ENCODE results near the gene ZNF148.

ZNF148 gene

DNA sequence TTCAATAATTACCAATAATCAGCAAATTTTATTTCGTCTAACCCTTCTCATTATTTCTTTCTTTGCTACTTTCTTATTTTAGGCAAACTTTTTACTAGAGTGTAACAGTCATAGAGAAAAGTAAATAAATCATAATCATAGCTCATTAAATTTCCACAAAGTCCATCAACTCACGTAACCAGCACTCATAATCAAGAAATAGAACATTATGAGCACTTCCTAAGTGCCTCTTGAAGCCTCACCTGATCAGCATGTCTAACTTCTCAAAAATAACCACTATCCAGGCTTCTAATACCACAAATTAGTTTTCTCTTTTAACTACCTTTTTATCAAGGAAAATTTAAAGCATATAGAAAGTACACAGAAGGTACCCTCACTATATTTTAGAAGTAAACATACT, 124.2 kb downstream of the ZNF148 start:
- TF ChIP-seq, protein P1, sequence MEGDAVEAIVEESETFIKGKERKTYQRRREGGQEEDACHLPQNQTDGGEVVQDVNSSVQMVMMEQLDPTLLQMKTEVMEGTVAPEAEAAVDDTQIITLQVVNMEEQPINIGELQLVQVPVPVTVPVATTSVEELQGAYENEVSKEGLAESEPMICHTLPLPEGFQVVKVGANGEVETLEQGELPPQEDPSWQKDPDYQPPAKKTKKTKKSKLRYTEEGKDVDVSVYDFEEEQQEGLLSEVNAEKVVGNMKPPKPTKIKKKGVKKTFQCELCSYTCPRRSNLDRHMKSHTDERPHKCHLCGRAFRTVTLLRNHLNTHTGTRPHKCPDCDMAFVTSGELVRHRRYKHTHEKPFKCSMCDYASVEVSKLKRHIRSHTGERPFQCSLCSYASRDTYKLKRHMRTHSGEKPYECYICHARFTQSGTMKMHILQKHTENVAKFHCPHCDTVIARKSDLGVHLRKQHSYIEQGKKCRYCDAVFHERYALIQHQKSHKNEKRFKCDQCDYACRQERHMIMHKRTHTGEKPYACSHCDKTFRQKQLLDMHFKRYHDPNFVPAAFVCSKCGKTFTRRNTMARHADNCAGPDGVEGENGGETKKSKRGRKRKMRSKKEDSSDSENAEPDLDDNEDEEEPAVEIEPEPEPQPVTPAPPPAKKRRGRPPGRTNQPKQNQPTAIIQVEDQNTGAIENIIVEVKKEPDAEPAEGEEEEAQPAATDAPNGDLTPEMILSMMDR (IDR thresholded peaks at IDR 0.05): no peak
- DNase-seq: no peak
- Mint-ChIP-seq H3K27me3 (ENCODE audit: low read depth, poor library complexity) (no peaks in the 10 kb centered on the region), H3K9me3 (peaks cover 3% of the 10 kb centered on the region), H3K36me3 (ENCODE audit: low read depth) (peaks cover 19% of the 10 kb centered on the region), H3K4me3 (no peak overlapping the region), H3K27ac (no peak overlapping the region), H3K4me1 (no peaks in the 10 kb centered on the region)

- H3K9me3 Mint-ChIP-seq: no peaks in the 10 kb centered on the region
- H3K27me3 Mint-ChIP-seq (ENCODE audit: low read depth, poor library complexity): no peaks in the 10 kb centered on the region
- peaks cover 37% of the 10 kb centered on the region for H3K36me3 Mint-ChIP-seq (ENCODE audit: low read depth)
- TF ChIP-seq, protein P1 (IDR thresholded peaks at IDR 0.05): no peak
- no peaks in the 10 kb centered on the region for H3K4me1 Mint-ChIP-seq
- H3K27ac Mint-ChIP-seq: no peak overlapping the region
- DNase-seq: no peak
- no peak overlapping the region for H3K4me3 Mint-ChIP-seq
Observed at GRCh38 chr3:125246237-125246636, 128.9 kb downstream of the ZNF148 start.

GRCh38 chr3:125245521-125245920, 129.6 kb downstream of the ZNF148 start:
- H3K27me3 Mint-ChIP-seq (ENCODE audit: low read depth, poor library complexity): no peaks in the 10 kb centered on the region
- no peak for DNase-seq

DNA sequence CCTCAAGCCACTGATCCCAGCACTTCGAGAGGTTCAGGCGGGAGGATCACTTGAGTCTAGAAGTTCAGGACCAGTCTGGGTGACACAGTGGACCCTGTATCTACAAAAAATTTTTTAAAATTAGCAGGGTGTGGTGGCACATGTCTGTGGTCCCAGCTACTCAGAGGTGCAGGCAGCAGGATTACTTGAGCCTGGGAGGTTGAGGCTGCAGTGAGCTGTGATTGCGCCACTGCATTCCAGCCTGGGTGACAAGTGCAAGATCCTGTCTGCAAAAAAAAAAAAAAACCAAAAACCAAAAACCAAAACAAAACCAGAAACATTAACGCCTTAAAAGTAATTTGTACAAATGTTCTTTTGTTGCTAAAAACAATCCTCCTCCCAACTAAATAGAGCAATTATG, 134.6 kb downstream of the ZNF148 start:
- no peaks in the 10 kb centered on the region for H3K9me3 Mint-ChIP-seq
- no peak overlapping the region for H3K27ac Mint-ChIP-seq
- DNase-seq: no peak
- TF ChIP-seq, protein P1 (IDR thresholded peaks at IDR 0.05): no peak
- no peaks in the 10 kb centered on the region for H3K4me1 Mint-ChIP-seq
- no peaks in the 10 kb centered on the region for H3K27me3 Mint-ChIP-seq (ENCODE audit: low read depth, poor library complexity)
- no peak overlapping the region for H3K4me3 Mint-ChIP-seq
- peaks cover 40% of the 10 kb centered on the region for H3K36me3 Mint-ChIP-seq (ENCODE audit: low read depth)

More at GRCh38 chr3:125245521-125245920, 129.6 kb downstream of the ZNF148 start:
- Mint-ChIP-seq H3K4me1 (no peaks in the 10 kb centered on the region), H3K27ac (no peak overlapping the region), H3K9me3 (no peaks in the 10 kb centered on the region), H3K4me3 (no peak overlapping the region), H3K36me3 (ENCODE audit: low read depth) (peaks cover 34% of the 10 kb centered on the region)
- TF ChIP-seq, protein P1 (IDR thresholded peaks at IDR 0.05): no peak

DNA sequence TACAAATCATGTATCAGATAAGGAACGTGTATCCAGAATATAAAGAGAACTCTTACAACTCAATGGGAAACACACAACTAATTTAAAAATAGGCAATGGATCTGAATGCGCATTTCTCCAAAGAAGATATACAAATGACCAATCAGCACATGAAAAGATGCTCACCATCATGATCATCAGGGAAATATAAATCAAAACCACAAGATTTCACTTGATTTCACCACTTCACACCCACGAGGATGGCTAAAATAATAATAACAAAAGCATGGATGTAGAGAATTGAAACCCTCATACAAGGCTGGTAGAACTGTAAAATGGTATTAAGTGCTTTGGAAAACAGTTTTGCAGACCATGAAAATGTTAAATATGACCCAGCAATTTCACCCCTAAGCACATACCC, 135.9 kb downstream of the ZNF148 start:
- Mint-ChIP-seq H3K27ac (no peak overlapping the region), H3K9me3 (no peaks in the 10 kb centered on the region), H3K36me3 (ENCODE audit: low read depth) (peaks cover 30% of the 10 kb centered on the region), H3K4me1 (no peaks in the 10 kb centered on the region), H3K27me3 (ENCODE audit: low read depth, poor library complexity) (no peaks in the 10 kb centered on the region), H3K4me3 (no peak overlapping the region)
- TF ChIP-seq, protein P1 (IDR thresholded peaks at IDR 0.05): no peak
- DNase-seq: no peak

GRCh38 chr3:125238759-125239158, 136.4 kb downstream of the ZNF148 start:
- TF ChIP-seq, protein P1 (IDR thresholded peaks at IDR 0.05): no peak
- Mint-ChIP-seq H3K4me1 (no peaks in the 10 kb centered on the region), H3K27ac (no peak overlapping the region), H3K27me3 (ENCODE audit: low read depth, poor library complexity) (no peaks in the 10 kb centered on the region), H3K9me3 (no peaks in the 10 kb centered on the region), H3K36me3 (ENCODE audit: low read depth) (peaks cover 31% of the 10 kb centered on the region), H3K4me3 (no peak overlapping the region)
- no peak for DNase-seq
